ENCODE results near the gene PPDPF.

DNA sequence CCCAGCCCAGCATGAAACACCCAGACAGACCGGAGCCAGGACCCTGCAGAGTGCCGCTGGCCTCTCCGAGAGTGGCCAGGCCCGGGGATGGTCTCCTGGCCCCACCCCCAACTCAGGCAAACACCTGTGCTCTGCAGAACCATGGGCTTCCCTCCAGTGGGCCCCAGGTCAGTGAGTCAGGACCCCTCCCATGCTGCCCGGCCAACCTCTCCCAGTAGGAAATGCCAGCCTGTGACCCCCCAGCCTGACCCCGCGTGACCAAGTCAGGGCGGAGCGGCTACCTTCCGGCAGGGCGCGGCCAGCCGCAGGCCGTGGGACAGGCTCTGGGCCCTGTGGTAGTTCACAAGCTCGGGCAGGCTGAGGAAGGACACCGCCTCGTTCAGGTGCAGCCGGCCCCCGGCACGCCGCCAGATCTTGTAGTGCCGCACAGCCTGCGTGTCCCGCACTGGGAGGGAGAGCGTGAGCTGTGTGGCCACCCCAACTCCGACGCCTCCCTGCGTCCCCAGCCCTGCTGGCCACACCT lies 13.4 kb downstream of the PPDPF start:
- TF ChIP-seq, protein P1, sequence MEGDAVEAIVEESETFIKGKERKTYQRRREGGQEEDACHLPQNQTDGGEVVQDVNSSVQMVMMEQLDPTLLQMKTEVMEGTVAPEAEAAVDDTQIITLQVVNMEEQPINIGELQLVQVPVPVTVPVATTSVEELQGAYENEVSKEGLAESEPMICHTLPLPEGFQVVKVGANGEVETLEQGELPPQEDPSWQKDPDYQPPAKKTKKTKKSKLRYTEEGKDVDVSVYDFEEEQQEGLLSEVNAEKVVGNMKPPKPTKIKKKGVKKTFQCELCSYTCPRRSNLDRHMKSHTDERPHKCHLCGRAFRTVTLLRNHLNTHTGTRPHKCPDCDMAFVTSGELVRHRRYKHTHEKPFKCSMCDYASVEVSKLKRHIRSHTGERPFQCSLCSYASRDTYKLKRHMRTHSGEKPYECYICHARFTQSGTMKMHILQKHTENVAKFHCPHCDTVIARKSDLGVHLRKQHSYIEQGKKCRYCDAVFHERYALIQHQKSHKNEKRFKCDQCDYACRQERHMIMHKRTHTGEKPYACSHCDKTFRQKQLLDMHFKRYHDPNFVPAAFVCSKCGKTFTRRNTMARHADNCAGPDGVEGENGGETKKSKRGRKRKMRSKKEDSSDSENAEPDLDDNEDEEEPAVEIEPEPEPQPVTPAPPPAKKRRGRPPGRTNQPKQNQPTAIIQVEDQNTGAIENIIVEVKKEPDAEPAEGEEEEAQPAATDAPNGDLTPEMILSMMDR (IDR thresholded peaks at IDR 0.05; ENCODE audit: insufficient read depth, low read depth, low read length): no peak
- TF ChIP-seq EZH2 (IDR thresholded peaks at IDR 0.05; ENCODE audit: insufficient read depth, low read length): no peak

All from astrocyte (in vitro differentiated cells and primary cell).